WTC11 (cell line): ENCODE results near the gene BFAR.

Experiments
- AFF4 ChIP-seq: sonication (generic); formaldehyde crosslinking; IDR thresholded peaks from 2 replicates; pipeline ENCODE4 v1.8.1; 2023; ENCODE audit warnings: mild to moderate bottlenecking, missing genetic modification reagents, borderline replicate concordance
- CTCF ChIP-seq: fragments of 200-600 bp; IDR thresholded peaks from 2 replicates; pipeline ENCODE4 v1.8.0; 2022; ENCODE audit warnings: antibody characterized with exemption
- ELF4 ChIP-seq: sonication (generic); formaldehyde crosslinking; IDR thresholded peaks from 2 replicates; pipeline ENCODE4 v1.8.1; 2022; ENCODE audit warnings: low read depth, mild to moderate bottlenecking, moderate library complexity, missing genetic modification reagents
- JUN ChIP-seq: sonication (generic); formaldehyde crosslinking; IDR thresholded peaks from 2 replicates; pipeline ENCODE4 v1.8.0; 2023; ENCODE audit warnings: mild to moderate bottlenecking, missing genetic modification reagents
- MXD4 ChIP-seq: fragments of 250-450 bp; sonication (Bioruptor Pico); IDR thresholded peaks from 2 replicates; pipeline ENCODE4 v1.8.0; 2021; ENCODE audit warnings: mild to moderate bottlenecking, moderate library complexity, borderline replicate concordance
- TF ChIP-seq, protein P1 (sequence below): sonication (generic); formaldehyde crosslinking; IDR thresholded peaks from 2 replicates; pipeline ENCODE4 v1.8.0; 2023; ENCODE audit warnings: missing genetic modification reagents, mild to moderate bottlenecking, borderline replicate concordance
- TF ChIP-seq, protein P2 (sequence below): sonication (generic); formaldehyde crosslinking; IDR thresholded peaks from 2 replicates; pipeline ENCODE4 v1.8.0; 2022; ENCODE audit warnings: mild to moderate bottlenecking, missing genetic modification reagents
- TF ChIP-seq, protein P3 (sequence below): sonication (generic); formaldehyde crosslinking; IDR thresholded peaks from 2 replicates; pipeline ENCODE4 v1.8.0; 2023; ENCODE audit warnings: missing genetic modification reagents

- no peak for TF ChIP-seq ELF4 (CRISPR knock-in tag)
- TF ChIP-seq, protein P1, sequence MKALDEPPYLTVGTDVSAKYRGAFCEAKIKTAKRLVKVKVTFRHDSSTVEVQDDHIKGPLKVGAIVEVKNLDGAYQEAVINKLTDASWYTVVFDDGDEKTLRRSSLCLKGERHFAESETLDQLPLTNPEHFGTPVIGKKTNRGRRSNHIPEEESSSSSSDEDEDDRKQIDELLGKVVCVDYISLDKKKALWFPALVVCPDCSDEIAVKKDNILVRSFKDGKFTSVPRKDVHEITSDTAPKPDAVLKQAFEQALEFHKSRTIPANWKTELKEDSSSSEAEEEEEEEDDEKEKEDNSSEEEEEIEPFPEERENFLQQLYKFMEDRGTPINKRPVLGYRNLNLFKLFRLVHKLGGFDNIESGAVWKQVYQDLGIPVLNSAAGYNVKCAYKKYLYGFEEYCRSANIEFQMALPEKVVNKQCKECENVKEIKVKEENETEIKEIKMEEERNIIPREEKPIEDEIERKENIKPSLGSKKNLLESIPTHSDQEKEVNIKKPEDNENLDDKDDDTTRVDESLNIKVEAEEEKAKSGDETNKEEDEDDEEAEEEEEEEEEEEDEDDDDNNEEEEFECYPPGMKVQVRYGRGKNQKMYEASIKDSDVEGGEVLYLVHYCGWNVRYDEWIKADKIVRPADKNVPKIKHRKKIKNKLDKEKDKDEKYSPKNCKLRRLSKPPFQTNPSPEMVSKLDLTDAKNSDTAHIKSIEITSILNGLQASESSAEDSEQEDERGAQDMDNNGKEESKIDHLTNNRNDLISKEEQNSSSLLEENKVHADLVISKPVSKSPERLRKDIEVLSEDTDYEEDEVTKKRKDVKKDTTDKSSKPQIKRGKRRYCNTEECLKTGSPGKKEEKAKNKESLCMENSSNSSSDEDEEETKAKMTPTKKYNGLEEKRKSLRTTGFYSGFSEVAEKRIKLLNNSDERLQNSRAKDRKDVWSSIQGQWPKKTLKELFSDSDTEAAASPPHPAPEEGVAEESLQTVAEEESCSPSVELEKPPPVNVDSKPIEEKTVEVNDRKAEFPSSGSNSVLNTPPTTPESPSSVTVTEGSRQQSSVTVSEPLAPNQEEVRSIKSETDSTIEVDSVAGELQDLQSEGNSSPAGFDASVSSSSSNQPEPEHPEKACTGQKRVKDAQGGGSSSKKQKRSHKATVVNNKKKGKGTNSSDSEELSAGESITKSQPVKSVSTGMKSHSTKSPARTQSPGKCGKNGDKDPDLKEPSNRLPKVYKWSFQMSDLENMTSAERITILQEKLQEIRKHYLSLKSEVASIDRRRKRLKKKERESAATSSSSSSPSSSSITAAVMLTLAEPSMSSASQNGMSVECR (CRISPR knock-in tag), result no peak
- no peak for TF ChIP-seq CTCF
- TF ChIP-seq, protein P2, sequence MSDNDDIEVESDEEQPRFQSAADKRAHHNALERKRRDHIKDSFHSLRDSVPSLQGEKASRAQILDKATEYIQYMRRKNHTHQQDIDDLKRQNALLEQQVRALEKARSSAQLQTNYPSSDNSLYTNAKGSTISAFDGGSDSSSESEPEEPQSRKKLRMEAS (CRISPR knock-in tag), result no peak
- TF ChIP-seq, protein P3, sequence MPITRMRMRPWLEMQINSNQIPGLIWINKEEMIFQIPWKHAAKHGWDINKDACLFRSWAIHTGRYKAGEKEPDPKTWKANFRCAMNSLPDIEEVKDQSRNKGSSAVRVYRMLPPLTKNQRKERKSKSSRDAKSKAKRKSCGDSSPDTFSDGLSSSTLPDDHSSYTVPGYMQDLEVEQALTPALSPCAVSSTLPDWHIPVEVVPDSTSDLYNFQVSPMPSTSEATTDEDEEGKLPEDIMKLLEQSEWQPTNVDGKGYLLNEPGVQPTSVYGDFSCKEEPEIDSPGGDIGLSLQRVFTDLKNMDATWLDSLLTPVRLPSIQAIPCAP (CRISPR knock-in tag), result no peak
- no peak for TF ChIP-seq MXD4
- no peak for TF ChIP-seq AFF4
- TF ChIP-seq JUN, result no peak
These were observed 16.5 kb upstream of the BFAR start for GRCh38 chr16:14616280-14616679.
